GM10266 (cell line): Measurements from ENCODE around the gene PRKN.

Source experiments
- DNase-seq: peaks from one replicate; pipeline ENCODE4 v3.0.0; 2012; ENCODE audit errors: extremely low spot score
- CTCF ChIP-seq: IDR thresholded peaks from 2 replicates; pipeline ENCODE4 v1.5.1; 2012; ENCODE audit warnings: mild to moderate bottlenecking, low read depth; ENCODE audit not compliant: control insufficient read depth, insufficient read depth; ENCODE audit errors: missing control alignments

PRKN gene

GRCh38 chr6:161996783-161997182, 730.8 kb downstream of the PRKN start:
- TF ChIP-seq CTCF, result no peak

GRCh38 chr6:161985876-161986423, 741.6 kb downstream of the PRKN start:
- no peak for DNase-seq
- no peak for TF ChIP-seq CTCF

More at GRCh38 chr6:161996783-161997182, 730.8 kb downstream of the PRKN start:
- DNase-seq, result no peak

GRCh38 chr6:161984713-161985112, 742.9 kb downstream of the PRKN start:
- no peak for DNase-seq

GRCh38 chr6:161976553-161976952, 751.0 kb downstream of the PRKN start:
- no peak for DNase-seq
- no peak for TF ChIP-seq CTCF

More at GRCh38 chr6:161984713-161985112, 742.9 kb downstream of the PRKN start:
- TF ChIP-seq CTCF, result no peak

- DNase-seq, result no peak
- no peak for TF ChIP-seq CTCF
Measured at GRCh38 chr6:161973064-161973463, 754.5 kb downstream of the PRKN start.

- no peak for TF ChIP-seq CTCF
Measured at GRCh38 chr6:161971043-161971442, 756.5 kb downstream of the PRKN start.

GRCh38 chr6:161963634-161964234, 763.8 kb downstream of the PRKN start:
- no peak for TF ChIP-seq CTCF
- DNase-seq, result no peak

More at GRCh38 chr6:161971043-161971442, 756.5 kb downstream of the PRKN start:
- no peak for DNase-seq
